CD4-positive, alpha-beta memory T cell (primary cell): ENCODE measurements around the gene ZNF169. TPM values are rescaled to one million over a fixed set of nuclear protein-coding genes. Genes with fewer than 3 reads are reported as not detected.
A peak's percentile ranks its signal among the peaks of the same experiment; 100 is the strongest.

ENCODE experiments used
- CTCF ChIA-PET: fragments of 350-600 bp; sonication (Branson Sonifier 250); formaldehyde crosslinking; loops from one replicate; lab custom pipeline; 2021; ENCODE audit warnings: inconsistent platforms; ENCODE audit not compliant: partially characterized antibody; lab: Charles Lee
- POLR2A ChIA-PET: fragments of 350-600 bp; sonication (Branson Sonifier 250); formaldehyde crosslinking; loops from one replicate; lab custom pipeline; 2021; ENCODE audit not compliant: partially characterized antibody; lab: Charles Lee
- DNase-seq, 5 donors: peaks; one replicate each; pipeline versions ENCODE4 v3.0.0 to v3.0.0-alpha.2; 2020 to 2022; ENCODE audit warnings: mixed read lengths in 1 of 5
- H3K27ac ChIP-seq: one replicate; pipeline ENCODE4 v1.7.0; 2013; ENCODE audit warnings: low read depth, low read length
- H3K27me3 ChIP-seq: 2 replicates; pipeline ENCODE4 v1.7.0; 2013; ENCODE audit warnings: mild to moderate bottlenecking, low read length, moderate library complexity; ENCODE audit not compliant: insufficient read depth
- H3K36me3 ChIP-seq: 2 replicates; pipeline ENCODE4 v1.7.0; 2013; ENCODE audit warnings: mild to moderate bottlenecking, low read length, moderate library complexity; ENCODE audit not compliant: insufficient read depth
- H3K4me1 ChIP-seq: 2 replicates; pipeline ENCODE4 v1.7.0; 2013; ENCODE audit warnings: mild to moderate bottlenecking, low read length, moderate library complexity; ENCODE audit not compliant: insufficient read depth
- H3K4me3 ChIP-seq, 2 donors: one replicate each; pipeline ENCODE4 v1.7.0; 2013; ENCODE audit warnings: low read length in 2 of 2, mild to moderate bottlenecking in 1 of 2
- H3K9me3 ChIP-seq, 2 donors: one replicate each; pipeline ENCODE4 v1.7.0; 2013; ENCODE audit warnings: low read length in 2 of 2, control low read depth in 1 of 2; ENCODE audit not compliant: control insufficient read depth in 1 of 2
- H3K27ac Mint-ChIP-seq, 7 donors: one replicate each; pipeline ENCODE4 v1.8.0; 2020 to 2021; ENCODE audit warnings: mixed read lengths in 7 of 7, mild to moderate bottlenecking in 6 of 7, inconsistent platforms in 3 of 7, moderate library complexity in 3 of 7
- H3K27me3 Mint-ChIP-seq, 2 donors: one replicate each; pipeline ENCODE4 v1.8.0; 2020 to 2021; ENCODE audit warnings: mixed read lengths in 2 of 2
- H3K36me3 Mint-ChIP-seq, 2 donors: one replicate each; pipeline ENCODE4 v1.8.0; 2020 to 2021; ENCODE audit warnings: mixed read lengths in 2 of 2, inconsistent platforms in 1 of 2, mild to moderate bottlenecking in 1 of 2
- H3K4me1 Mint-ChIP-seq, 4 donors: one replicate each; pipeline ENCODE4 v1.8.0; 2020 to 2021; ENCODE audit warnings: mixed read lengths in 4 of 4, mild to moderate bottlenecking in 1 of 4
- H3K4me3 Mint-ChIP-seq, 8 donors: one replicate each; pipeline ENCODE4 v1.8.0; 2020 to 2021; ENCODE audit warnings: mixed read lengths in 8 of 8, mild to moderate bottlenecking in 7 of 8, moderate library complexity in 6 of 8, inconsistent platforms in 3 of 8
- H3K9me3 Mint-ChIP-seq, 8 donors: one replicate each; pipeline ENCODE4 v1.8.0; 2020 to 2021; ENCODE audit warnings: mixed read lengths in 8 of 8, mild to moderate bottlenecking in 5 of 8, inconsistent platforms in 3 of 8, moderate library complexity in 1 of 8
- intact Hi-C: fragments of 100-400 bp; cut with micrococcal nuclease; formaldehyde crosslinking; loops from one replicate; pipeline ENCODE4 v1.15.1; 2023
- polyA plus RNA-seq, 2 donors: library from polyadenylated mRNA; unstranded; fragments of 300-500 nt; fragmentation: Illumina TruSeq; gene quantifications; one replicate each; pipeline ENCODE4 v1.2.3, GENCODE V29; 2021
- total RNA-seq, 2 experiments: library from RNA; stranded (reverse); gene quantifications; one replicate each; pipeline ENCODE4 v1.2.3, GENCODE V29; 2021

The ZNF169 gene
- total and polyA plus RNA-seq, 4 experiments from 2014 or later = 4.2 to 25.2 (median 13.3) TPM

DNA sequence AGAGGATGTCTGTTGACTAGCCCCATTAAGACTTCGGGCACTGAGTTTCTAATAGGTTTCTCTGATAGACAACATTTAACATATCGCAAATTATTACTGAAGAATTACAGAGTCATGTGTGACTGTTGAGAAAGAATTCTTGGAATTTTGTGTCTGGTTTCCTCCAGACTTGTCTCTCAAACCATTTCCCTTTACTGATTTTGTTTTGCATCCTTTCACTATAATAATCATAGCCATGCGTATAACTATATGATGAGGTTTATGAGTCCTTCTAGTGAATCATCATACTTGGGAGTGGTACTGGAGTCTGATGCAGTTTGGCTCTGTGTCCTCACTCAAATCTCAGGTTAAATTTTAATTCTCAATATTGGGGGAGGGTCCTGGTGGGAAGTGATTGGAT lies 27.0 kb downstream of the ZNF169 start:
- H3K9me3 Mint-ChIP-seq = peaks cover 0 to under 1% (median 0%) of the 10 kb centered on the region in 8 donors
- CTCF ChIA-PET = no interaction called here
- peaks cover 15% of the 10 kb centered on the region for H3K36me3 ChIP-seq
- no peak overlapping the region for H3K4me3 ChIP-seq
- no peak overlapping the region for H3K27ac Mint-ChIP-seq
- H3K4me3 Mint-ChIP-seq = no peak overlapping the region
- H3K4me1 Mint-ChIP-seq = peaks cover 0 to 8% (median 4%) of the 10 kb centered on the region in 4 donors
- H3K27me3 Mint-ChIP-seq = no peaks in the 10 kb centered on the region
- POLR2A ChIA-PET = no interaction called here
- H3K4me1 ChIP-seq = no peaks in the 10 kb centered on the region
- H3K9me3 ChIP-seq = no peaks in the 10 kb centered on the region
- H3K27me3 ChIP-seq = no peaks in the 10 kb centered on the region
- intact Hi-C loops = no loop called here
- H3K27ac ChIP-seq = no peak overlapping the region
- DNase-seq = no peak
- H3K36me3 Mint-ChIP-seq = peaks cover 56 to 64% of the 10 kb centered on the region in 2 donors

DNA sequence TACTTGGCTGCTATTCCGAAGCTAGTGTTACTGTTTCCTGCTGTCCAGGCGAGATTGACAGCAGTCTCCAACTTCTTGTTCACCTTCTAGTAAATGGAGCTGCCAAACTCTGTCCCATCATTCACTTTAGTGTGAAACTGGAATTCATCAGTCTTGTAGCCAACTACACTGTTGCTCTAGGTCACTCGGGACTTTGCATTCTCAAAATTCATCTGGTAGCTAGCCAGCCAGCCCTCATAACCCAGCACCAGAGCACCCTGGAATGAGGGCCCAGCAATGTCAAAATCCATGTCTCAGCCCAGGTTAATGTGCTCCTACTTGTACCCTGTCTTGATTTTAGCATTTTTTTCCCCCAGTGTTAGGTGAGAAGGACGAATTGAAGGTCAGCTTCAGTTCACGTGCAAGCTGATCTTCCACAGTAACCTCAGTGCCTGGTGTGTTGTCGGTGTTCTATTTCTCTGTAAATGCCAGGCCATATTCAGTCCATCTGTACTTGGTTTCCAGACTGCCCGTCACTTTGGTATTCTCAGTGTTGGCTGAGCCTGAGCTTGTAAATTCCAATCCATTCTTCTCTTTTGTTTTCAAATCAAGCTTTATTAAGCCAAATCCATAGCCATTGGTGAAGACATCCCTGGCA lies 28.9 kb downstream of the ZNF169 start:
- Mint-ChIP-seq H3K4me1 (peaks cover 0 to 7% (median 5%) of the 10 kb centered on the region in 4 donors), H3K36me3 (peaks cover 61 to 62% of the 10 kb centered on the region in 2 donors), H3K9me3 (peaks cover 0 to 3% (median 0%) of the 10 kb centered on the region in 8 donors), H3K27me3 (no peaks in the 10 kb centered on the region), H3K27ac (peak overlapping the region in 1 of 7 donors; percentile 22), H3K4me3 (no peak overlapping the region)
- ChIA-PET POLR2A (no interaction called here), CTCF (no interaction called here)
- Histone ChIP-seq H3K36me3 (peaks cover 23% of the 10 kb centered on the region), H3K4me1 (no peaks in the 10 kb centered on the region), H3K27me3 (no peaks in the 10 kb centered on the region), H3K4me3 (no peak overlapping the region), H3K27ac (no peak overlapping the region), H3K9me3 (no peaks in the 10 kb centered on the region)
- intact Hi-C loops = no loop called here
- DNase-seq = no peak

DNA sequence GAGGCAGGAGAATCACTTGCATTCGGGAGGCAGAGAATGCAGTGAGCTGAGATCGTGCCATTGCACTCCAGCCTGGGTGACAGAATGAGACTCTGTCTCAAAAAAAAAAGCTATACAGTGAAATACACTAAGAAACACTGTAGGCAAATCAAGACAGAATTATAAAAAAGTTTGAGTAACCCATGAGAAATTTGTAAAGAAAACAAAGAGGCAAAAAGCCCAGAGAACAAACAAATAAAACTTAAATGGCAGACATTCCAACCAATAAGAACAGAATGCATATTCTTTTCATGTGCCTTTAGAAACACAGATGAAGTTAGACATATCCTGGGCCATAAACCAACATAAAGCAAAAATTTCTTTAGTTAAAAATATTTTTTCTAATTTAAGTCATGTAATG lies 30.6 kb downstream of the ZNF169 start:
- Histone ChIP-seq H3K27ac (no peak overlapping the region), H3K4me3 (no peak overlapping the region), H3K9me3 (no peaks in the 10 kb centered on the region), H3K27me3 (no peaks in the 10 kb centered on the region), H3K36me3 (peaks cover 25% of the 10 kb centered on the region), H3K4me1 (no peaks in the 10 kb centered on the region)
- H3K9me3 Mint-ChIP-seq = peaks cover 0 to 3% (median 0%) of the 10 kb centered on the region in 8 donors
- CTCF ChIA-PET = no interaction called here
- no peaks in the 10 kb centered on the region for H3K27me3 Mint-ChIP-seq
- H3K4me3 Mint-ChIP-seq = no peak overlapping the region
- H3K27ac Mint-ChIP-seq = no peak overlapping the region
- POLR2A ChIA-PET = no interaction called here
- H3K36me3 Mint-ChIP-seq = peaks cover 69 to 71% of the 10 kb centered on the region in 2 donors
- peaks cover 0 to 7% (median 5%) of the 10 kb centered on the region in 4 donors for H3K4me1 Mint-ChIP-seq
- DNase-seq = no peak
- intact Hi-C loops = no loop called here

DNA sequence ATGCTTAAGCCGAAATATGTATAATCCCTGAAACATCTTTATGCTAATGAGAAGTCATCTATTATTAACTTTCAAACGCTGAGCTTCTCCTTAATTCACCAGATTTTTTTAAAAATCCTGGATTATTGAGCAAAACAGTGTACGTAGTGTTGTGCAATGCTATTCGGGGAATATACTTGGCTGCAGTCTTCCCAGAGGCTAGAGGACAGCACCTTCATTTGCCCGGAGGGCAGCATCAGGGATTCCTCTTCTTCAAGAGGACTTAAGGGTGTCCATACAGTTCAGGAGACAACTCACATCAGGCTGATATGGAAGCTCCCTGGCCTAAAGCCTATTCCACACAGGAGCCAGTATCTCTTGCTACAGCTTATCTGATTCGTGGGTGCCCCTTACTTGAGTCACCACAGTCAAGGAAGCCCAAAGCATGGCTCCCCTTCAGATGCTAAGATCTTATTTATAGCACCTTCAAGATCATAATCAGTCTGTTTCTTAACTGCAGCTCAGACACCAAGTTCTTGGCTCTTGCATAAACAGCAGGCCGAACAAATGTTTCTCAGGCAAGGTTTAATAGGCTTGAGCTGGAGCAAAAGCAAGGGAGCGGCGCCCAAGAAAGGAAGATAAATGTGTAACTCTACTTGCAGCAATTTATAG lies 40.0 kb downstream of the ZNF169 start:
- Mint-ChIP-seq H3K27ac (peak overlapping the region in 1 of 7 donors; percentile 37), H3K4me1 (no peaks in the 10 kb centered on the region), H3K9me3 (no peaks in the 10 kb centered on the region), H3K27me3 (no peaks in the 10 kb centered on the region), H3K4me3 (no peak overlapping the region), H3K36me3 (peaks cover 34 to 45% of the 10 kb centered on the region in 2 donors)
- H3K27me3 ChIP-seq = no peaks in the 10 kb centered on the region
- no peak overlapping the region for H3K4me3 ChIP-seq
- ChIA-PET CTCF (no interaction called here), POLR2A (no interaction called here)
- H3K36me3 ChIP-seq = peaks cover 4% of the 10 kb centered on the region
- no peaks in the 10 kb centered on the region for H3K4me1 ChIP-seq
- no peak overlapping the region for H3K27ac ChIP-seq
- intact Hi-C loops = no loop called here
- no peaks in the 10 kb centered on the region for H3K9me3 ChIP-seq
- no peak for DNase-seq

DNA sequence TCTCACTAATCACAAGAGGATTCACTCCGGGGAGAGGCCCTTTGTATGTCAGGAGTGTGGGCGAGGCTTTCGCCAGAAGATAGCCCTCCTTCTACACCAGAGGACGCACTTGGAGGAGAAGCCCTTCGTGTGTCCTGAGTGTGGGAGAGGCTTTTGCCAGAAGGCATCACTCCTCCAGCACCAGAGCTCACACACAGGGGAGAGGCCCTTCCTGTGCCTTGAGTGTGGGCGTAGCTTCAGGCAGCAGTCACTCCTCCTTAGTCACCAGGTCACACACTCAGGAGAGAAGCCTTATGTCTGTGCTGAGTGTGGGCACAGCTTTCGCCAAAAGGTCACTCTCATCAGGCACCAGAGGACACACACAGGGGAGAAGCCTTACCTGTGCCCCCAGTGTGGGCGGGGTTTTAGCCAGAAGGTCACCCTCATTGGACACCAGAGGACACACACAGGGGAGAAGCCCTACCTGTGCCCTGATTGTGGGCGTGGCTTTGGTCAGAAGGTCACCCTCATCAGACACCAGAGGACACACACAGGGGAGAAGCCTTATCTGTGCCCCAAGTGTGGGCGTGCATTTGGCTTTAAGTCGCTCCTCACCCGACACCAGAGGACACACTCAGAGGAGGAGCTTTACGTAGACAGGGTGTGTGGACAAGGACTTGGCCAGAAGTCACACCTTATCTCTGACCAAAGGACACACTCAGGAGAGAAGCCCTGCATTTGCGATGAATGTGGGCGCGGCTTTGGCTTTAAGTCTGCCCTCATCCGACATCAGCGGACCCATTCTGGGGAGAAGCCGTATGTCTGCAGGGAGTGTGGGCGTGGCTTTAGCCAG lies 41.6 kb downstream of the ZNF169 start:
- ChIA-PET POLR2A (no interaction called here), CTCF (no interaction called here)
- H3K4me3 ChIP-seq = no peak overlapping the region
- Mint-ChIP-seq H3K27ac (no peak overlapping the region), H3K4me3 (no peak overlapping the region), H3K27me3 (no peaks in the 10 kb centered on the region), H3K4me1 (no peaks in the 10 kb centered on the region), H3K36me3 (peaks cover 29 to 36% of the 10 kb centered on the region in 2 donors), H3K9me3 (no peaks in the 10 kb centered on the region)
- no peaks in the 10 kb centered on the region for H3K9me3 ChIP-seq
- DNase-seq = no peak
- H3K4me1 ChIP-seq = no peaks in the 10 kb centered on the region
- H3K27ac ChIP-seq = no peak overlapping the region
- peaks cover 4% of the 10 kb centered on the region for H3K36me3 ChIP-seq
- H3K27me3 ChIP-seq = no peaks in the 10 kb centered on the region
- intact Hi-C loops = no loop called here

DNA sequence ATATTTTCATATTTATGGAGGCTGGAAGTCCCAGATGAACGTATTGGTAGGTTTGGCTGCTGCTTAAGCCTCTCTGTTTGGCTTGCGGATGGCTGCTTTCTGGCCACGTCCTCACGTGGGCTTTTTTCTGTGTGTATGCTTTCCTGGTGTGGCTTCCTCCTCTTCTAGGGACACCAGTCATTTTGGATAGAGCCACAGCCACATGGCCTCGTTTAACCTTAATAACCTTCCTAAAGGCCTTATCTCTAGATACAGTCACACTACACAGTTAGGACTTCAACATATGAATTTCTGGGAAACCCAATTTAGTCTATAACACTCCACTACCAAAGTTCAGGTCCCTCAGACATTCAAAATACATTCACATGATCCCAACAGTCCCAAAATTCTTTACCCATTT lies 42.5 kb downstream of the ZNF169 start:
- H3K36me3 ChIP-seq = no peaks in the 10 kb centered on the region
- H3K9me3 Mint-ChIP-seq = no peaks in the 10 kb centered on the region
- intact Hi-C loops = no loop called here
- no peak overlapping the region for H3K27ac ChIP-seq
- H3K4me3 Mint-ChIP-seq = no peak overlapping the region
- no peak overlapping the region for H3K4me3 ChIP-seq
- CTCF ChIA-PET = no interaction called here
- no peaks in the 10 kb centered on the region for H3K4me1 ChIP-seq
- POLR2A ChIA-PET = no interaction called here
- no peak for DNase-seq
- H3K9me3 ChIP-seq = no peaks in the 10 kb centered on the region
- no peak overlapping the region for H3K27ac Mint-ChIP-seq
- peaks cover 24 to 29% of the 10 kb centered on the region in 2 donors for H3K36me3 Mint-ChIP-seq
- no peaks in the 10 kb centered on the region for H3K27me3 Mint-ChIP-seq
- H3K27me3 ChIP-seq = no peaks in the 10 kb centered on the region
- no peaks in the 10 kb centered on the region for H3K4me1 Mint-ChIP-seq

DNA sequence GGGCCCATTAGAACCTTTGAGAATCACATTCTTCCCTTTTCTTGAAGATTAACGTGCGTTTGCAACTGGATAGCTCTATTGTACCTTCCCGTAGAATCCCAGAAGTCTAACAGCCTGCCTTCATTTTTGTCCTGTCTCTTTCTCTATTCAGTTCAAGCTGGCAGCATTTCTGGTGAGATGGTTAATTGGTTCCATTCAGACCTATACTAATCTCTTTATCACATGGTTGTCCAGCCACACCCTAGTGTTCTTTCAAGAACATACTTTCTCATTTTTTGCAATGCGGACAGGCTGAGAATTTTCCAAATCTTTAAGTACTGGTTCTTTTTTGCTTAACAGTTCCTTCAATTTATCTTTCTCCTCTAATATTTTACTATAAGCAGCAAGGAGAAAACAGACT lies 43.3 kb downstream of the ZNF169 start:
- Histone ChIP-seq H3K36me3 (no peaks in the 10 kb centered on the region), H3K27ac (no peak overlapping the region), H3K27me3 (no peaks in the 10 kb centered on the region), H3K4me1 (no peaks in the 10 kb centered on the region), H3K9me3 (no peaks in the 10 kb centered on the region), H3K4me3 (no peak overlapping the region)
- no peak overlapping the region for H3K4me3 Mint-ChIP-seq
- no peaks in the 10 kb centered on the region for H3K9me3 Mint-ChIP-seq
- H3K27me3 Mint-ChIP-seq = no peaks in the 10 kb centered on the region
- no peak for DNase-seq
- ChIA-PET CTCF (no interaction called here), POLR2A (no interaction called here)
- H3K27ac Mint-ChIP-seq = peak overlapping the region in 1 of 7 donors; percentile 1
- no peaks in the 10 kb centered on the region for H3K4me1 Mint-ChIP-seq
- peaks cover 17 to 21% of the 10 kb centered on the region in 2 donors for H3K36me3 Mint-ChIP-seq
- intact Hi-C loops = no loop called here
